Measurements from ENCODE around the gene AUTS2. TPM values are rescaled to one million over a fixed set of nuclear protein-coding genes. Genes with fewer than 3 reads are reported as not detected.

The AUTS2 gene
- polyA plus RNA-seq, 1 donor (not counting 4 experiments of a cell fraction or from before 2014, with no cell fraction given): 4.7 TPM

DNA sequence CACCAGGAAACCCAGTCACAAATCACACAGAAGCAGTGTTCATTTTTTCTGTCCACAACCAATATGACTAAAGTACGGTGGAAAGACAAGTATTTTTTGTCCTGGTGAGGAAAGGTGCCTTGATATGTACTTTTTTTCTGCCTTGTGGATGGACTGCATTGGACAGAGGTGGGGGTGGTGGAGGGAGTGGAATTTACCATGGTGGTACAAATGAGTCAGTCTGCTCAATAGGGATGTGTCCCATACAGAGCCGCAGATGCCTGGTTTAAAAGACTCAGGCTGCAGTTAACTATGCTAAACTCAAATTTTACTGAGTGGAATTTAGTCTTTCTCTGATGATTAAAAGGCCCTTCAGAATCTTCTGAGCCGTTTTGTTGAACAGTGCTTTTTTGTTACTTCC lies 859.2 kb downstream of the AUTS2 start:
- DNase-seq (ENCODE audit: low read depth, low spot score) (no peak), FAIRE-seq (no peak)
- dilution Hi-C loops (cut with MboI; ENCODE audit: extremely low pct_ligation_motif_present, low sequenced_read_pairs): no loop called here

DNA sequence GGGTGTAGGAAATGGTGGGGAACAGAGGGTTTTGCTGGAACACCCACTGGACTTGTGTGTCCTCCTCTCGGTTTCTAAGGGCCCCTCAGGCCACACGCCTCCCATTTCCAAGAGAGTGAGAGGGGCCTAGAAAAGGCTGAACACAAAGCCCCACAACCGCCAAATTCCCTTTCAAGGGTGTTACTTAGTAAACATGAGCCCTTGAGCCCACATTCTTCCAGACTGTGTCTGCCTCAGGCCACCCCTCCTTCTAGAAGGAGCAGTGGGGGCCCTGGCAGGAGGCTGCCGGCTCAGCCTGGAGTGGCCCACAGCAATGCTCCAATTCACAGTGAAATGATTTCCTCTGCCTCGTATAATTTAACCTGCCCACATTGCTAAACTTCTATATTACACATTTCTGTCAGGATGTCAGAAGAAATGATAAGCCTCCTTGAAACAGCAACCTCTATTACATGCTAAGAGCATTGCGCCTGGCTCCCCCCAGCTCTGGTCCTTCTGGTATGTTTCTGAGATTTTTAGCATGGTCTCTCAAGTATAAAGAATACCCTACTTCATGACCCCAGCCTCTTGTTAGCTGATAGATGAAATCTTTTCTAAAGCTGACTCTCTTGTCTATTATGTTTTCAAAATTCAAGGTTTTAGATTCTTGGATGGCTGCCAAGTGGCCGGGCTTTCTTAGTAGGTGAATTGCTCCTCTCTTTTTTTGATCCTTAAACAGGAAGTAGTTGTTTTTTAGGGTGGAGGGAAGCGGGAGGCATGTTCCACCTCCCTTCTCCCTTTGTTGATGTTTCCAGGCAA lies 859.8 kb downstream of the AUTS2 start:
- Histone ChIP-seq H3K4me1 (ENCODE audit: control insufficient read depth, extremely low read depth, insufficient read depth, low read length) (peaks cover 3% of the 10 kb centered on the region), H3K9me1 (ENCODE audit: control insufficient read depth, extremely low read depth, insufficient read depth, low read length) (no peaks in the 10 kb centered on the region), H3K36me3 (ENCODE audit: control insufficient read depth in 2 of 2, extremely low read depth in 1 of 2, insufficient read depth in 2 of 2, low read length in 2 of 2) (no peaks in the 10 kb centered on the region), H3K4me3 (ENCODE audit: control insufficient read depth in 2 of 3, extremely low read depth in 1 of 3, insufficient read depth in 2 of 3, low read depth in 1 of 3, low read length in 3 of 3) (no peak overlapping the region), H3K79me2 (ENCODE audit: control insufficient read depth, insufficient read depth, low read length) (no peaks in the 10 kb centered on the region), H3K27ac (ENCODE audit: control insufficient read depth, insufficient read depth, low read length) (no peak overlapping the region), H3K27me3 (ENCODE audit: control insufficient read depth, extremely low read depth, insufficient read depth, low read length) (no peaks in the 10 kb centered on the region), H4K20me1 (ENCODE audit: control insufficient read depth, extremely low read depth, insufficient read depth, low read length) (no peaks in the 10 kb centered on the region), H2AFZ (ENCODE audit: control insufficient read depth, low read length) (no peak overlapping the region), H3K9me3 (ENCODE audit: control insufficient read depth, low read depth, low read length) (no peaks in the 10 kb centered on the region), H3K9ac (ENCODE audit: control insufficient read depth, extremely low read depth, insufficient read depth, low read length) (no peak overlapping the region), H3K4me2 (ENCODE audit: control insufficient read depth, extremely low read depth, insufficient read depth, low read depth, low read length) (no peak overlapping the region)
- TF ChIP-seq, protein P1, sequence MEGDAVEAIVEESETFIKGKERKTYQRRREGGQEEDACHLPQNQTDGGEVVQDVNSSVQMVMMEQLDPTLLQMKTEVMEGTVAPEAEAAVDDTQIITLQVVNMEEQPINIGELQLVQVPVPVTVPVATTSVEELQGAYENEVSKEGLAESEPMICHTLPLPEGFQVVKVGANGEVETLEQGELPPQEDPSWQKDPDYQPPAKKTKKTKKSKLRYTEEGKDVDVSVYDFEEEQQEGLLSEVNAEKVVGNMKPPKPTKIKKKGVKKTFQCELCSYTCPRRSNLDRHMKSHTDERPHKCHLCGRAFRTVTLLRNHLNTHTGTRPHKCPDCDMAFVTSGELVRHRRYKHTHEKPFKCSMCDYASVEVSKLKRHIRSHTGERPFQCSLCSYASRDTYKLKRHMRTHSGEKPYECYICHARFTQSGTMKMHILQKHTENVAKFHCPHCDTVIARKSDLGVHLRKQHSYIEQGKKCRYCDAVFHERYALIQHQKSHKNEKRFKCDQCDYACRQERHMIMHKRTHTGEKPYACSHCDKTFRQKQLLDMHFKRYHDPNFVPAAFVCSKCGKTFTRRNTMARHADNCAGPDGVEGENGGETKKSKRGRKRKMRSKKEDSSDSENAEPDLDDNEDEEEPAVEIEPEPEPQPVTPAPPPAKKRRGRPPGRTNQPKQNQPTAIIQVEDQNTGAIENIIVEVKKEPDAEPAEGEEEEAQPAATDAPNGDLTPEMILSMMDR (optimal IDR thresholded peaks at IDR 0.05 in 1 of 3, IDR thresholded peaks at IDR 0.05 in 1 of 3, conservative IDR thresholded peaks at IDR 0.05 in 1 of 3; ENCODE audit: extremely low read depth in 1 of 3, insufficient read depth in 2 of 3, low read length in 3 of 3): no peak
- no peak for TF ChIP-seq EZH2 (IDR thresholded peaks at IDR 0.05; ENCODE audit: low read length)
- dilution Hi-C loops (cut with MboI; ENCODE audit: extremely low pct_ligation_motif_present, low sequenced_read_pairs): no loop called here
- DNase-seq (ENCODE audit: low read depth, low spot score) (no peak), FAIRE-seq (no peak)

More for the DNA sequence above, 859.2 kb downstream of the AUTS2 start:
- H3K9ac ChIP-seq (ENCODE audit: control insufficient read depth, extremely low read depth, insufficient read depth, low read length): no peak overlapping the region
- peaks cover 3% of the 10 kb centered on the region for H3K4me1 ChIP-seq (ENCODE audit: control insufficient read depth, extremely low read depth, insufficient read depth, low read length)
- no peaks in the 10 kb centered on the region for H3K9me1 ChIP-seq (ENCODE audit: control insufficient read depth, extremely low read depth, insufficient read depth, low read length)
- no peak overlapping the region for H3K27ac ChIP-seq (ENCODE audit: control insufficient read depth, insufficient read depth, low read length)
- H3K4me3 ChIP-seq (ENCODE audit: control insufficient read depth in 2 of 3, extremely low read depth in 1 of 3, insufficient read depth in 2 of 3, low read depth in 1 of 3, low read length in 3 of 3): no peak overlapping the region
- no peak overlapping the region for H3K4me2 ChIP-seq (ENCODE audit: control insufficient read depth, extremely low read depth, insufficient read depth, low read depth, low read length)
- TF ChIP-seq, protein P1 (optimal IDR thresholded peaks at IDR 0.05 in 1 of 3, IDR thresholded peaks at IDR 0.05 in 1 of 3, conservative IDR thresholded peaks at IDR 0.05 in 1 of 3; ENCODE audit: extremely low read depth in 1 of 3, insufficient read depth in 2 of 3, low read length in 3 of 3): no peak
- no peak for TF ChIP-seq EZH2 (IDR thresholded peaks at IDR 0.05; ENCODE audit: low read length)
- H3K27me3 ChIP-seq (ENCODE audit: control insufficient read depth, extremely low read depth, insufficient read depth, low read length): no peaks in the 10 kb centered on the region
- H3K36me3 ChIP-seq (ENCODE audit: control insufficient read depth in 2 of 2, extremely low read depth in 1 of 2, insufficient read depth in 2 of 2, low read length in 2 of 2): no peaks in the 10 kb centered on the region
- no peaks in the 10 kb centered on the region for H4K20me1 ChIP-seq (ENCODE audit: control insufficient read depth, extremely low read depth, insufficient read depth, low read length)
- H3K79me2 ChIP-seq (ENCODE audit: control insufficient read depth, insufficient read depth, low read length): no peaks in the 10 kb centered on the region
- H3K9me3 ChIP-seq (ENCODE audit: control insufficient read depth, low read depth, low read length): no peaks in the 10 kb centered on the region
- H2AFZ ChIP-seq (ENCODE audit: control insufficient read depth, low read length): no peak overlapping the region
